ENCODE data around the gene ANXA4.

Gene ANXA4

GRCh38 chr2:69844560-69844959, 102.6 kb downstream of the ANXA4 start:
- no peak for DNase-seq (ENCODE audit: low read depth, low spot score)

- DNase-seq (ENCODE audit: low read depth, low spot score) = no peak
Measured at GRCh38 chr2:69846182-69847067, 104.5 kb downstream of the ANXA4 start.

DNA sequence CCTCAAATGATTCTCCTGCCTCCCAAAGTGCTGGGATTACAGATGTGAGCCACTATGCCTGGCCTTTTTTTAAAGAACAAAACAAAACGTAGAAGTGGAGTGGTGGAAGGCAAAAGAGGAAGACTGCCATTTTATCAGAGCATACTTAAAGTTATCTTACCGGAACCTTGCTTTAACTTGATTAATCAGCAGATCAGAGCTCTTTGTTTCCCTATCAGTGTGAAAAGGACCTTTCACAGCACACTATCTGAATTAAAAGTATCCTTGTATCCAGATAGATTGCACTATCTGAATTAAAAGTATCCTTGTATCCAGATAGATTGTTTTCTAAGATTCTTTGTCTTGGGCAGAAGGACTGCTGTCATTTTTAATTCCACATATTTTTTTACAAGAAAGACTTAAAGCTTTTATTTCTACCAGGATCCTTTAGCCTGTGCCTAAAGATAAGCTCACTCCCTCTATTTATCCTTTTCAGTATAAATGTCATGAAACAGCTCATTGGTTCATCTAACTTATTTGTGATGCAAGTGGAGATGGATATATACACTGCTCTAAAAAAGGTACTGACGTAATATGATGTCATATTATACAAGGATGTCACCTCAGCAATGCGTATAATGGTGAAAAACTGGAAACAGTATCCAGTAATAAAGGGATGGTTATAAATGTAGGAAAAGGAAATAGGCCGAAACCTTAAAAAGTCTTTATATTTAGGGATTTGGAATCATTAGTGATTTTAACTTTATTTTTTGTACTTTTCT, 105.3 kb downstream of the ANXA4 start:
- DNase-seq (ENCODE audit: low read depth, low spot score) = no peak

- DNase-seq (ENCODE audit: low read depth, low spot score) = no peak
Measured at GRCh38 chr2:69848186-69848790, 106.4 kb downstream of the ANXA4 start.

- DNase-seq (ENCODE audit: low read depth, low spot score) = no peak
Measured at GRCh38 chr2:69858261-69858660, 116.3 kb downstream of the ANXA4 start.

- DNase-seq (ENCODE audit: low read depth, low spot score) = no peak
Measured at GRCh38 chr2:69863298-69863697, 121.4 kb downstream of the ANXA4 start.

Measured in activated naive CD8-positive, alpha-beta T cell treated with anti-CD3 and anti-CD28 coated beads, Interleukin-2, amount 50 U/mL, for 16 hours (primary cell).